ENCODE results near the gene YIPF6. TPM values are rescaled to one million over a fixed set of nuclear protein-coding genes. Genes with fewer than 3 reads are reported as not detected.
A peak's percentile ranks its signal among the peaks of the same experiment; 100 is the strongest.

Gene YIPF6
- total and polyA plus RNA-seq, 9 of the 15 experiments (the other 6 are each of a cell fraction or from before 2014, with no cell fraction given), result 7.7 to 44.2 (median 22.4) TPM

- peak overlapping the region; percentile 43; the same call in 2 of the 3 replicates for H3K27ac ChIP-seq (ENCODE audit: extremely low read depth, low read depth, low read length)
- no peak overlapping the region for H2AFZ ChIP-seq (ENCODE audit: low read depth, low read length)
- H3K27me3 ChIP-seq (ENCODE audit: control insufficient read depth in 2 of 2, insufficient read depth in 2 of 2, low read length in 2 of 2), result no peaks in the 10 kb centered on the region
- H3K79me2 ChIP-seq (ENCODE audit: control insufficient read depth, insufficient read depth, low read length), result no peaks in the 10 kb centered on the region
- ATAC-seq, result peak; percentile 70
- H3K9me1 ChIP-seq (ENCODE audit: control insufficient read depth, insufficient read depth, low read length), result no peaks in the 10 kb centered on the region
- POLR2A ChIA-PET, result interaction anchor here (0.5 to 1.5 kb wide), 3 partner anchors 13 to 85 kb away, joined by 3 to 6 read pairs (median 3); partner anchors contain the start of genes STARD8 and YIPF6
- H3K36me3 ChIP-seq (ENCODE audit: control insufficient read depth, insufficient read depth, low read length), result no peaks in the 10 kb centered on the region
- no TSS peak for BruUV-seq (replicated peaks)
- CTCF ChIA-PET (ENCODE audit: low intra/inter-chr PET ratio), result no interaction called here
- no peak overlapping the region for H3K4me2 ChIP-seq (ENCODE audit: insufficient read depth, low read length)
- H4K20me1 ChIP-seq (replicated peaks; ENCODE audit: control insufficient read depth, insufficient read depth, low read length), result no peaks in the 10 kb centered on the region
- WGBS (ENCODE audit: insufficient coverage, low coverage, missing lambda C conversion rate), result 6% methylated on average over 1 of the region's 2 CpGs
- H3K9me3 ChIP-seq (replicated peaks; ENCODE audit: control insufficient read depth, insufficient read depth, low read depth, low read length), result no peaks in the 10 kb centered on the region; the same call in 1 of the 2 replicates
- DNase-seq (ENCODE audit: extremely low read depth in 1 of 4, low spot score in 3 of 4), result peak; percentile 35 to 65 (median 38)
- no peak overlapping the region for H3K9ac ChIP-seq (ENCODE audit: insufficient read depth in 1 of 2, low read depth in 2 of 2, low read length in 2 of 2)
- FAIRE-seq, result peak; percentile 75
- intact Hi-C loops (cut with micrococcal nuclease) (loop anchor here (2.0 kb wide), 1 partner anchor 13 kb away; no protein-coding TSS in a partner anchor), in situ Hi-C loops (cut with MboI) (no loop called here)
- no peak overlapping the region for H3K4me3 ChIP-seq
- peaks cover 0 to 20% of the 10 kb centered on the region in 2 experiments; a peak in 2 of 5 replicates for H3K4me1 ChIP-seq (replicated peaks in 1 of 2; ENCODE audit: control insufficient read depth in 2 of 2, insufficient read depth in 2 of 2, low read length in 2 of 2)
- TF ChIP-seq MEIS2 (IDR thresholded peaks at IDR 0.05; ENCODE audit: partially characterized antibody), result peak; percentile 75
- TF ChIP-seq ESRRB (CRISPR knock-in tag; IDR thresholded peaks at IDR 0.05; ENCODE audit: borderline replicate concordance), result no peak
- no peak for TF ChIP-seq GTF2A2 (tag; IDR thresholded peaks at IDR 0.05)
- TF ChIP-seq CREM (IDR thresholded peaks at IDR 0.05; ENCODE audit: low read depth), result no peak
- TF ChIP-seq ZNF143 (CRISPR knock-in tag; IDR thresholded peaks at IDR 0.05), result no peak
- peak; percentile 86 for TF ChIP-seq BACH1 (tag; IDR thresholded peaks at IDR 0.05)
- TF ChIP-seq ZNF717 (CRISPR knock-in tag; IDR thresholded peaks at IDR 0.05), result no peak
- TF ChIP-seq, protein P1, sequence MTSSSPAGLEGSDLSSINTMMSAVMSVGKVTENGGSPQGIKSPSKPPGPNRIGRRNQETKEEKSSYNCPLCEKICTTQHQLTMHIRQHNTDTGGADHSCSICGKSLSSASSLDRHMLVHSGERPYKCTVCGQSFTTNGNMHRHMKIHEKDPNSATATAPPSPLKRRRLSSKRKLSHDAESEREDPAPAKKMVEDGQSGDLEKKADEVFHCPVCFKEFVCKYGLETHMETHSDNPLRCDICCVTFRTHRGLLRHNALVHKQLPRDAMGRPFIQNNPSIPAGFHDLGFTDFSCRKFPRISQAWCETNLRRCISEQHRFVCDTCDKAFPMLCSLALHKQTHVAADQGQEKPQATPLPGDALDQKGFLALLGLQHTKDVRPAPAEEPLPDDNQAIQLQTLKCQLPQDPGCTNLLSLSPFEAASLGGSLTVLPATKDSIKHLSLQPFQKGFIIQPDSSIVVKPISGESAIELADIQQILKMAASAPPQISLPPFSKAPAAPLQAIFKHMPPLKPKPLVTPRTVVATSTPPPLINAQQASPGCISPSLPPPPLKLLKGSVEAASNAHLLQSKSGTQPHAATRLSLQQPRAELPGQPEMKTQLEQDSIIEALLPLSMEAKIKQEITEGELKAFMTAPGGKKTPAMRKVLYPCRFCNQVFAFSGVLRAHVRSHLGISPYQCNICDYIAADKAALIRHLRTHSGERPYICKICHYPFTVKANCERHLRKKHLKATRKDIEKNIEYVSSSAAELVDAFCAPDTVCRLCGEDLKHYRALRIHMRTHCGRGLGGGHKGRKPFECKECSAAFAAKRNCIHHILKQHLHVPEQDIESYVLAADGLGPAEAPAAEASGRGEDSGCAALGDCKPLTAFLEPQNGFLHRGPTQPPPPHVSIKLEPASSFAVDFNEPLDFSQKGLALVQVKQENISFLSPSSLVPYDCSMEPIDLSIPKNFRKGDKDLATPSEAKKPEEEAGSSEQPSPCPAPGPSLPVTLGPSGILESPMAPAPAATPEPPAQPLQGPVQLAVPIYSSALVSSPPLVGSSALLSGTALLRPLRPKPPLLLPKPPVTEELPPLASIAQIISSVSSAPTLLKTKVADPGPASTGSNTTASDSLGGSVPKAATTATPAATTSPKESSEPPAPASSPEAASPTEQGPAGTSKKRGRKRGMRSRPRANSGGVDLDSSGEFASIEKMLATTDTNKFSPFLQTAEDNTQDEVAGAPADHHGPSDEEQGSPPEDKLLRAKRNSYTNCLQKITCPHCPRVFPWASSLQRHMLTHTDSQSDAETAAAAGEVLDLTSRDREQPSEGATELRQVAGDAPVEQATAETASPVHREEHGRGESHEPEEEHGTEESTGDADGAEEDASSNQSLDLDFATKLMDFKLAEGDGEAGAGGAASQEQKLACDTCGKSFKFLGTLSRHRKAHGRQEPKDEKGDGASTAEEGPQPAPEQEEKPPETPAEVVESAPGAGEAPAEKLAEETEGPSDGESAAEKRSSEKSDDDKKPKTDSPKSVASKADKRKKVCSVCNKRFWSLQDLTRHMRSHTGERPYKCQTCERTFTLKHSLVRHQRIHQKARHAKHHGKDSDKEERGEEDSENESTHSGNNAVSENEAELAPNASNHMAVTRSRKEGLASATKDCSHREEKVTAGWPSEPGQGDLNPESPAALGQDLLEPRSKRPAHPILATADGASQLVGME (CRISPR knock-in tag; IDR thresholded peaks at IDR 0.05), result no peak
- no peak for TF ChIP-seq RHOXF2B (CRISPR knock-in tag; conservative IDR thresholded peaks at IDR 0.05)
- TF ChIP-seq PHTF2 (CRISPR knock-in tag; IDR thresholded peaks at IDR 0.05), result no peak
- TF ChIP-seq DPF2 (IDR thresholded peaks at IDR 0.05), result peak; percentile 85
- no peak for TF ChIP-seq FIP1L1 (IDR thresholded peaks at IDR 0.05; ENCODE audit: low read depth, low read length, poor library complexity, severe bottlenecking)
- TF ChIP-seq ZNF175 (CRISPR knock-in tag; IDR thresholded peaks at IDR 0.05; ENCODE audit: low read depth), result no peak
These were observed 85.4 kb downstream of the YIPF6 start for GRCh38 chrX:68584221-68584620.

Measured in K562 (cell line).